ENCODE measurements around the gene AARSD1.
"Not testable (repeated sequence)": the region's sequence is repeated elsewhere in the genome, so short reads cannot be mapped to it uniquely, and the experiment has no call there.

AARSD1 gene

DNA sequence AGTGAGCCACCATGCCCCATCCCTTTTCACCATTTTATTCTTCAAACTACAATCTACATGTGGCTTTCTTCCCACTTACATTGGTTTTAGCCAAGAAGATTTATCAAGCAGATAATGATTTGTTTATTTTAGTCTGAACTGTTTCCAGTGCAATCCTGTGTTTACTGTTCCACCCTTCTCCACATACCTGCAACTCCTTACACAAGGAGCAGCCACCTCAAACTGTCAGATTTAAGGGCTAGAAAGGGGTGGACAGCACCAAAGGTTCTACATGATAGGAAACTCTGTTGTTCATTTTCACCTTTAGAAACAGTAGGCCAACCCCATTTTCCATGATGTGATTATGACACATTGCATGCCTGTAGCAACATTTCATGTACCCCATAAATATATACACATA, 18.0 kb upstream of the AARSD1 start:
- ChIA-PET POLR2A (interaction anchor here (5.0 kb wide), 1 partner anchor 16 kb away, joined by 32 read pairs; the partner anchor contains the start of gene RPL27), CTCF (interaction anchor here (0.7 kb wide), 2 partner anchors 32 to 120 kb away, joined by 3 read pairs; no protein-coding TSS in a partner anchor)
- TF ChIP-seq TARDBP (IDR thresholded peaks at IDR 0.05) (no peak), FOXA1 (IDR thresholded peaks at IDR 0.05) (no peak), BHLHE40 (IDR thresholded peaks at IDR 0.05; ENCODE audit: borderline replicate concordance) (no peak), CTBP1 (IDR thresholded peaks at IDR 0.05; ENCODE audit: borderline replicate concordance) (no peak), ARNT (IDR thresholded peaks at IDR 0.05) (no peak), LEF1 (IDR thresholded peaks at IDR 0.05; ENCODE audit: borderline replicate concordance) (no peak), ELF4 (IDR thresholded peaks at IDR 0.05) (no peak), FOXK2 (IDR thresholded peaks at IDR 0.05) (no peak), SUZ12 (IDR thresholded peaks at IDR 0.05) (no peak), L3MBTL2 (conservative IDR thresholded peaks at IDR 0.05) (no peak), SP1 (IDR thresholded peaks at IDR 0.05) (no peak), HDGF (IDR thresholded peaks at IDR 0.05; ENCODE audit: borderline replicate concordance) (no peak), ZNF384 (IDR thresholded peaks at IDR 0.05) (no peak), NFRKB (IDR thresholded peaks at IDR 0.05) (no peak), FOXM1 (IDR thresholded peaks at IDR 0.05; ENCODE audit: borderline replicate concordance) (no peak)
- TF ChIP-seq, protein P1, sequence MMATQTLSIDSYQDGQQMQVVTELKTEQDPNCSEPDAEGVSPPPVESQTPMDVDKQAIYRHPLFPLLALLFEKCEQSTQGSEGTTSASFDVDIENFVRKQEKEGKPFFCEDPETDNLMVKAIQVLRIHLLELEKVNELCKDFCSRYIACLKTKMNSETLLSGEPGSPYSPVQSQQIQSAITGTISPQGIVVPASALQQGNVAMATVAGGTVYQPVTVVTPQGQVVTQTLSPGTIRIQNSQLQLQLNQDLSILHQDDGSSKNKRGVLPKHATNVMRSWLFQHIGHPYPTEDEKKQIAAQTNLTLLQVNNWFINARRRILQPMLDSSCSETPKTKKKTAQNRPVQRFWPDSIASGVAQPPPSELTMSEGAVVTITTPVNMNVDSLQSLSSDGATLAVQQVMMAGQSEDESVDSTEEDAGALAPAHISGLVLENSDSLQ (IDR thresholded peaks at IDR 0.05): no peak
- DNase-seq (ENCODE audit: extremely low spot score): no peak

GRCh38 chr17:42980766-42981397, 16.6 kb upstream of the AARSD1 start:
- ChIA-PET CTCF (interaction anchor here (1.8 kb wide), 1 partner anchor 17 kb away, joined by 9 read pairs; the partner anchor contains the start of gene RPL27), POLR2A (interaction anchor here (5.0 kb wide), 1 partner anchor 17 kb away, joined by 32 read pairs; the partner anchor contains the start of gene RPL27)

DNA sequence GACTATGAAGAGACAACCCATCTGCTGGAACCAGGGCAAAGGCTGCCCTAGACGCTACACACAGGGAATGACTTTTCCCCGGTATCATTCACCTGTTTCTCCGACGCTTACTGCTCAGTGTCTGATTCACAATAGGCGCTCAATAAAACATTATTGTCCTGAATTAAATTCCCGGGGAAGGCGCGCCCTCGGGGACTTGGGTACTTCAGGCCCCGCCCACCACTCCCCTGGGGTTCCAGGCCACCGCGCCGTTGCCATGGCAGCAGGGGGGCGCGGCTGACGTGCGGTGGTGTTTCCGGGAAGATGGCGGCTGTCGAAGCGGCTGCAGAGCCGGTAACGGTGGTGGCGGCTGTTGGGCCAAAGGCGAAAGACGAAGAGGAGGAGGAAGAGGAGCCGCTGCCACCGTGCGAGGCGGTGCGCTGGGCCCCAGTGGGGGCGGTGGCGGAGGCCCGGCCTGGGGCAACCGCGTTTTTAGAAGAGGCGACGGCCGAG, 16.1 kb upstream of the AARSD1 start, which contains the start of gene RUNDC1:
Gene RUNDC1, plus strand, starts transcription at position 292 of the 492 bp plus-strand sequence. Its CDS starts 12 bp downstream, at position 304.
- DNase-seq (ENCODE audit: extremely low spot score): peak; percentile 93
- POLR2A ChIA-PET: interaction anchor here (0.7 to 5.0 kb wide), 3 partner anchors 12 to 18 kb away, joined by 3 to 32 read pairs (median 7); partner anchors contain the start of genes AARSD1 and RPL27
- TF ChIP-seq ARNT (IDR thresholded peaks at IDR 0.05): no peak
- TF ChIP-seq TARDBP (IDR thresholded peaks at IDR 0.05): no peak
- TF ChIP-seq ELF4 (IDR thresholded peaks at IDR 0.05): no peak
- no peak for TF ChIP-seq LEF1 (IDR thresholded peaks at IDR 0.05; ENCODE audit: borderline replicate concordance)
- no peak for TF ChIP-seq BHLHE40 (IDR thresholded peaks at IDR 0.05; ENCODE audit: borderline replicate concordance)
- TF ChIP-seq SUZ12 (IDR thresholded peaks at IDR 0.05): no peak
- no peak for TF ChIP-seq ZNF384 (IDR thresholded peaks at IDR 0.05)
- TF ChIP-seq FOXA1 (IDR thresholded peaks at IDR 0.05): no peak
- no peak for TF ChIP-seq NFRKB (IDR thresholded peaks at IDR 0.05)
- no peak for TF ChIP-seq FOXM1 (IDR thresholded peaks at IDR 0.05; ENCODE audit: borderline replicate concordance)
- TF ChIP-seq, protein P1 (IDR thresholded peaks at IDR 0.05): no peak
- no peak for TF ChIP-seq SP1 (IDR thresholded peaks at IDR 0.05)
- TF ChIP-seq FOXK2 (IDR thresholded peaks at IDR 0.05): no peak
- no peak for TF ChIP-seq HDGF (IDR thresholded peaks at IDR 0.05; ENCODE audit: borderline replicate concordance)
- TF ChIP-seq CTBP1 (IDR thresholded peaks at IDR 0.05; ENCODE audit: borderline replicate concordance): no peak
- no peak for TF ChIP-seq L3MBTL2 (conservative IDR thresholded peaks at IDR 0.05)
- CTCF ChIA-PET: interaction anchor here (1.8 kb wide), 1 partner anchor 18 kb away, joined by 9 read pairs; the partner anchor contains the start of gene RPL27

More at GRCh38 chr17:42980766-42981397, 16.6 kb upstream of the AARSD1 start:
- peak; percentile 63 for DNase-seq (ENCODE audit: extremely low spot score)
- TF ChIP-seq LEF1 (IDR thresholded peaks at IDR 0.05; ENCODE audit: borderline replicate concordance) (0 out of 2 replicates have a peak, but pooled peaks have one; percentile 49), ELF4 (IDR thresholded peaks at IDR 0.05) (no peak), L3MBTL2 (conservative IDR thresholded peaks at IDR 0.05) (peak; percentile 77)

DNA sequence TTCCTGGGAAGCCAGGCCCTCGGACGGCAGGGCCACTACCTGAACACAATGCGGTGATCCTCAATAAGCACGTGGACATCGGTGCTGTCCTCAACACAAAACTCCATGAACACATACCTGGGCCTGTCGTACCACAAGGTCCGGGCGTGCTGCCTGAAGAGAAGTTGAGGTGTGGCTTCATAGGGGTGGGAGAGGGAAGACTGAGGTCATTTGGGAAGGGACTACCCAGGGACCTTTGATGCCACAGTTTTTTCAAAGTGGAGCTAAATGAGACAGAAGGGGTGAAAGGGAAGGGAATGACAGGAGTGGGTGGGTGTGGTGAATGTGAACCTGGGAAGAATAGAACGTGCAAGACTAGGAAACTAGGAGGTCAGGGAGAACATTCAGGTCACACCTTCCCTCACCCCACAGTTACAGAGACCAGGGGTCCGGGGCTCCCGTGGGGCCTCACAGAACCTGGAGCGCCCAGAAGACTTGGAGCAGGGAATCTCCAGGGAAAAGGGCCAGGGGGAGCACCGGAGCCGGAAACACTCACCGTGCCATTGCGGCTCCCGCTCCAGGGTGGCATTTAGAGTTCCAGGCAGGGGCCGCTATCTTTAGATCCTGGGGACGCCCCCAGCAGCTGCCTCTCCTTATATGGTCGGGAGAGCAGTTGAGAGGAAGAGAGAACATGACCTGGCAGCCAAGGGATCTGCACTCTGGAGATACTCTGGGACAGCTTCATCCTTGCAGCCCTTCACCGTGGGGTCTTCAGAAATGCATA, 15.4 kb upstream of the AARSD1 start, which contains the start of gene PTGES3L:
Gene PTGES3L, minus strand, starts transcription at position 570 of the 763 bp plus-strand sequence. Its CDS starts 27 bp downstream, at position 543.
- POLR2A ChIA-PET: interaction anchor here (0.7 to 5.0 kb wide), 5 partner anchors 11 to 389 kb away, joined by 3 to 32 read pairs (median 4); partner anchors contain the start of genes AARSD1, BECN1 and RPL27
- no peak for TF ChIP-seq HDGF (IDR thresholded peaks at IDR 0.05; ENCODE audit: borderline replicate concordance)
- no peak for TF ChIP-seq ELF4 (IDR thresholded peaks at IDR 0.05)
- TF ChIP-seq L3MBTL2 (conservative IDR thresholded peaks at IDR 0.05): no peak
- DNase-seq (ENCODE audit: extremely low spot score): peak; percentile 67
- CTCF ChIA-PET: interaction anchor here (1.8 kb wide), 1 partner anchor 18 kb away, joined by 9 read pairs; the partner anchor contains the start of gene RPL27

- CTCF ChIA-PET; DNase-seq (ENCODE audit: extremely low spot score): not testable (repeated sequence)
- POLR2A ChIA-PET: interaction anchor here (2.0 kb wide), 1 partner anchor 23 kb away, joined by 9 read pairs; the partner anchor contains the start of gene RPL27
Measured at GRCh38 chr17:42975701-42976100, 11.4 kb upstream of the AARSD1 start.

GRCh38 chr17:42975265-42975664, 11.0 kb upstream of the AARSD1 start:
- DNase-seq (ENCODE audit: extremely low spot score): no peak
- CTCF ChIA-PET: no interaction called here
- TF ChIP-seq FOXK2 (IDR thresholded peaks at IDR 0.05) (no peak), ARNT (IDR thresholded peaks at IDR 0.05) (no peak), SUZ12 (IDR thresholded peaks at IDR 0.05) (no peak), NFRKB (IDR thresholded peaks at IDR 0.05) (no peak), FOXM1 (IDR thresholded peaks at IDR 0.05; ENCODE audit: borderline replicate concordance) (no peak), CTBP1 (IDR thresholded peaks at IDR 0.05; ENCODE audit: borderline replicate concordance) (no peak), SP1 (IDR thresholded peaks at IDR 0.05) (no peak)
- POLR2A ChIA-PET: interaction anchor here (2.0 kb wide), 1 partner anchor 23 kb away, joined by 9 read pairs; the partner anchor contains the start of gene RPL27

DNA sequence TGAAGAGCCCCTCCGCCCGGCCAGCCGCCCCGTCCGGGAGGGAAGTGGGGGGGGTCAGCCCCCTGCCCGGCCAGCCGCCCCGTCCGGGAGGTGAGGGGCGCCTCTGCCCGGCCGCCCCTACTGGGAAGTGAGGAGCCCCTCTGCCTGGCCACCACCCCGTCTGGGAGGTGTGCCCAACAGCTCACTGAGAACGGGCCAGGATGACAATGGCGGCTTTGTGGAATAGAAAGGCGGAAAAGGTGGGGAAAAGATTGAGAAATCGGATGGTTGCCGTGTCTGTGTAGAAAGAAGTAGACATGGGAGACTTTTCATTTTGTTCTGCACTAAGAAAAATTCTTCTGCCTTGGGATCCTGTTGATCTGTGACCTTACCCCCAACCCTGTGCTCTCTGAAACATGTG, 9.1 kb upstream of the AARSD1 start:
- CTCF ChIA-PET; DNase-seq (ENCODE audit: extremely low spot score): not testable (repeated sequence)
- POLR2A ChIA-PET: interaction anchor here (1.2 kb wide), 1 partner anchor 25 kb away, joined by 6 read pairs; the partner anchor contains the start of gene RPL27
